ENCODE data around the gene SUV39H1.
"Not testable (repeated sequence)": the region's sequence is repeated elsewhere in the genome, so short reads cannot be mapped to it uniquely, and the experiment has no call there.

GRCh38 chrX:48680467-48680866, 16.1 kb upstream of the SUV39H1 start:
- TF ChIP-seq POLR2A (IDR thresholded peaks at IDR 0.05), result not testable (repeated sequence)
- TF ChIP-seq, protein P1, sequence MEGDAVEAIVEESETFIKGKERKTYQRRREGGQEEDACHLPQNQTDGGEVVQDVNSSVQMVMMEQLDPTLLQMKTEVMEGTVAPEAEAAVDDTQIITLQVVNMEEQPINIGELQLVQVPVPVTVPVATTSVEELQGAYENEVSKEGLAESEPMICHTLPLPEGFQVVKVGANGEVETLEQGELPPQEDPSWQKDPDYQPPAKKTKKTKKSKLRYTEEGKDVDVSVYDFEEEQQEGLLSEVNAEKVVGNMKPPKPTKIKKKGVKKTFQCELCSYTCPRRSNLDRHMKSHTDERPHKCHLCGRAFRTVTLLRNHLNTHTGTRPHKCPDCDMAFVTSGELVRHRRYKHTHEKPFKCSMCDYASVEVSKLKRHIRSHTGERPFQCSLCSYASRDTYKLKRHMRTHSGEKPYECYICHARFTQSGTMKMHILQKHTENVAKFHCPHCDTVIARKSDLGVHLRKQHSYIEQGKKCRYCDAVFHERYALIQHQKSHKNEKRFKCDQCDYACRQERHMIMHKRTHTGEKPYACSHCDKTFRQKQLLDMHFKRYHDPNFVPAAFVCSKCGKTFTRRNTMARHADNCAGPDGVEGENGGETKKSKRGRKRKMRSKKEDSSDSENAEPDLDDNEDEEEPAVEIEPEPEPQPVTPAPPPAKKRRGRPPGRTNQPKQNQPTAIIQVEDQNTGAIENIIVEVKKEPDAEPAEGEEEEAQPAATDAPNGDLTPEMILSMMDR (IDR thresholded peaks at IDR 0.05), result not testable (repeated sequence)
